Measurements from ENCODE around the gene GALNT9. TPM values are rescaled to one million over a fixed set of nuclear protein-coding genes. Genes with fewer than 3 reads are reported as not detected.
"Not testable (repeated sequence)": the region's sequence is repeated elsewhere in the genome, so short reads cannot be mapped to it uniquely, and the experiment has no call there.

Gene GALNT9
- total RNA-seq, 2 donors from 2014 or later: 4.0 to 10.8 TPM

- no peak overlapping the region for H3K4me3 ChIP-seq
- TF ChIP-seq CTCF (IDR thresholded peaks at IDR 0.05): no peak
- DNase-seq (ENCODE audit: low spot score): no peak
- no peak overlapping the region for H3K27ac ChIP-seq
- H3K36me3 ChIP-seq: no peaks in the 10 kb centered on the region
- no peaks in the 10 kb centered on the region for H3K27me3 ChIP-seq
- H3K9me3 ChIP-seq: no peaks in the 10 kb centered on the region
- H3K4me1 ChIP-seq: no peaks in the 10 kb centered on the region
These were observed 72.0 kb downstream of the GALNT9 start for GRCh38 chr12:132257206-132257954.

- H3K4me3 ChIP-seq: no peak overlapping the region
- no peaks in the 10 kb centered on the region for H3K9me3 ChIP-seq
- H3K36me3 ChIP-seq: no peaks in the 10 kb centered on the region
- no peak for DNase-seq (ENCODE audit: low spot score)
- no peaks in the 10 kb centered on the region for H3K27me3 ChIP-seq
- H3K4me1 ChIP-seq: no peaks in the 10 kb centered on the region
- H3K27ac ChIP-seq: no peak overlapping the region
- no peak for TF ChIP-seq CTCF (IDR thresholded peaks at IDR 0.05)
These were observed 72.7 kb downstream of the GALNT9 start for GRCh38 chr12:132256646-132257045.

GRCh38 chr12:132255642-132256041 lies 73.7 kb downstream of the GALNT9 start:
- no peak overlapping the region for H3K27ac ChIP-seq
- H3K4me3 ChIP-seq: no peak overlapping the region
- TF ChIP-seq CTCF (IDR thresholded peaks at IDR 0.05): no peak
- no peaks in the 10 kb centered on the region for H3K4me1 ChIP-seq
- no peaks in the 10 kb centered on the region for H3K9me3 ChIP-seq
- DNase-seq (ENCODE audit: low spot score): no peak
- H3K36me3 ChIP-seq: no peaks in the 10 kb centered on the region
- no peaks in the 10 kb centered on the region for H3K27me3 ChIP-seq

- Histone ChIP-seq H3K27ac (no peak overlapping the region), H3K9me3 (no peaks in the 10 kb centered on the region), H3K4me1 (no peaks in the 10 kb centered on the region), H3K36me3 (no peaks in the 10 kb centered on the region), H3K27me3 (no peaks in the 10 kb centered on the region), H3K4me3 (no peak overlapping the region)
- TF ChIP-seq CTCF (IDR thresholded peaks at IDR 0.05): no peak
- DNase-seq (ENCODE audit: low spot score): no peak
These were observed 75.5 kb downstream of the GALNT9 start for GRCh38 chr12:132253698-132254480.

- H3K27me3 ChIP-seq; H3K4me1 ChIP-seq; H3K9me3 ChIP-seq; H3K4me3 ChIP-seq; H3K36me3 ChIP-seq; DNase-seq (ENCODE audit: low spot score); H3K27ac ChIP-seq: not testable (repeated sequence)
These were observed 76.4 kb downstream of the GALNT9 start for GRCh38 chr12:132252981-132253380.

- H3K9me3 ChIP-seq: no peaks in the 10 kb centered on the region
- no peak overlapping the region for H3K27ac ChIP-seq
- TF ChIP-seq CTCF (IDR thresholded peaks at IDR 0.05): no peak
- H3K27me3 ChIP-seq: no peaks in the 10 kb centered on the region
- no peaks in the 10 kb centered on the region for H3K4me1 ChIP-seq
- no peak overlapping the region for H3K4me3 ChIP-seq
- DNase-seq (ENCODE audit: low spot score): no peak
- no peaks in the 10 kb centered on the region for H3K36me3 ChIP-seq
These were observed 77.5 kb downstream of the GALNT9 start for GRCh38 chr12:132251741-132252490.
